IgD-negative memory B cell (primary cell): ENCODE results near the gene THSD4. TPM values are rescaled to one million over a fixed set of nuclear protein-coding genes. Genes with fewer than 3 reads are reported as not detected.
A peak's percentile ranks its signal among the peaks of the same experiment; 100 is the strongest.

ENCODE experiments used
- H3K27ac Mint-ChIP-seq, 3 donors: one replicate each; pipeline ENCODE4 v1.8.0; 2020 to 2022; ENCODE audit warnings: mild to moderate bottlenecking in 3 of 3, mixed read lengths in 3 of 3, moderate library complexity in 1 of 3
- H3K27me3 Mint-ChIP-seq: one replicate; pipeline ENCODE4 v1.8.0; 2021; ENCODE audit warnings: mixed read lengths
- H3K36me3 Mint-ChIP-seq: one replicate; pipeline ENCODE4 v1.8.0; 2020; ENCODE audit warnings: mild to moderate bottlenecking, mixed read lengths
- H3K4me1 Mint-ChIP-seq, 3 donors: one replicate each; pipeline ENCODE4 v1.8.0; 2020 to 2022; ENCODE audit warnings: mixed read lengths in 3 of 3, mild to moderate bottlenecking in 1 of 3
- H3K4me3 Mint-ChIP-seq, 4 donors: one replicate each; pipeline ENCODE4 v1.8.0; 2020 to 2022; ENCODE audit warnings: mild to moderate bottlenecking in 4 of 4, mixed read lengths in 4 of 4, moderate library complexity in 3 of 4
- H3K9me3 Mint-ChIP-seq, 3 donors: one replicate each; pipeline ENCODE4 v1.8.0; 2020 to 2021; ENCODE audit warnings: mixed read lengths in 3 of 3, mild to moderate bottlenecking in 1 of 3
- polyA plus RNA-seq: library from polyadenylated mRNA; unstranded; fragments of 300-500 nt; fragmentation: Illumina TruSeq; gene quantifications from one replicate; pipeline ENCODE4 v1.2.3, GENCODE V29; 2021

THSD4 gene
- polyA plus RNA-seq: not detected

- Mint-ChIP-seq H3K4me1 (peaks cover 0 to 4% (median 1%) of the 10 kb centered on the region in 3 donors), H3K27me3 (peaks cover 31% of the 10 kb centered on the region), H3K36me3 (no peaks in the 10 kb centered on the region), H3K4me3 (peak within 1 kb of the TSS; percentile 28 to 88 (median 81)), H3K27ac (no peak within 1 kb of the TSS), H3K9me3 (peaks cover 0 to 5% (median 2%) of the 10 kb centered on the region in 3 donors)
These were observed at the start of gene THSD4 for GRCh38 chr15:71114887-71115566. THSD4 (plus strand) TSS chr15:71115471.

DNA sequence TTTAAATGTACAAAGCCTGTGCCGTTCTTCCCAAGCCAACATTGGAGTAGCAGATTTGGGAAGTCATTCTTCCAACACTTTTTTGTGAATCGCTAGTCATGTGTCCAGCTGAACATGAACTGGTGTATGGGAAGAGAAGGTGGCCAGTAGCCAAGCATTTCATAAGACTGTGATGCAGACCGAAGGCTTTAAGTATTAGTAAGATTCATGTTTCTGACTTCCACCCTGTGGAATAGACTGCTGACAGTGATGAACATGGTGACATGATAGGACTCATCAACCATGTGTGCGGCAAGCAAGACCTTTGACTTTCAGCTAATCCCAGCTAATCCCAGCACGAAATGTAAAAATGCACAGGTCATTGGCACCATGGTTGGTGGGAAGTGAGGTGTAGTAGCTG lies 48.3 kb upstream of the THSD4 start:
- peaks cover 8% of the 10 kb centered on the region for H3K27me3 Mint-ChIP-seq
- no peaks in the 10 kb centered on the region for H3K36me3 Mint-ChIP-seq
- peaks cover 0 to 2% (median 0%) of the 10 kb centered on the region in 3 donors for H3K9me3 Mint-ChIP-seq
- H3K27ac Mint-ChIP-seq: no peak overlapping the region
- no peak overlapping the region for H3K4me3 Mint-ChIP-seq
- H3K4me1 Mint-ChIP-seq: no peaks in the 10 kb centered on the region

DNA sequence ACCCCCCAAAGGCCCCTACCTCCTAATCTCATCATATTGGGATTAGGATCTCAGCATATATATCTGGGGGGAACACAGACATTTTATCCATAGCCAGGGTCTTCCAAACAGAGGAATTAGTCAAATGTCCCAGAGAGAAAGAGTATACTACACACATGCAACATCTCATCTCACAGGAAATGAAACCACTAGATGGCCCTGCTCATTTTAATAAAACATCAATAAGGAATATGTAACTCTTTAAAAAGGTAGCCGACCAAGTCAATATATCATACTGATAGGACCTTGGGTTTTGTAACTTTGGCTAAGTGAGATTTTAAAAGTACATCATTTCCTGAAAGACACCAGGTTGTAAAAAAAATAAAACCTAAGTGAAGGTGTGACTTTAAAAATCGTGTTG lies 45.6 kb upstream of the THSD4 start:
- Mint-ChIP-seq H3K9me3 (peaks cover 1 to 4% (median 2%) of the 10 kb centered on the region in 3 donors), H3K27me3 (peaks cover 3% of the 10 kb centered on the region), H3K4me1 (no peaks in the 10 kb centered on the region), H3K27ac (no peak overlapping the region), H3K4me3 (no peak overlapping the region), H3K36me3 (no peaks in the 10 kb centered on the region)

GRCh38 chr15:71071529-71071928 lies 43.7 kb upstream of the THSD4 start:
- no peak overlapping the region for H3K4me3 Mint-ChIP-seq

GRCh38 chr15:71072423-71072822 lies 42.8 kb upstream of the THSD4 start:
- Mint-ChIP-seq H3K9me3 (peaks cover 1 to 10% (median 8%) of the 10 kb centered on the region in 3 donors), H3K4me3 (no peak overlapping the region)

More at GRCh38 chr15:71071529-71071928, 43.7 kb upstream of the THSD4 start:
- Mint-ChIP-seq H3K36me3 (no peaks in the 10 kb centered on the region), H3K9me3 (peaks cover 1 to 7% (median 6%) of the 10 kb centered on the region in 3 donors), H3K27ac (no peak overlapping the region), H3K4me1 (no peaks in the 10 kb centered on the region), H3K27me3 (peaks cover 3% of the 10 kb centered on the region)

DNA sequence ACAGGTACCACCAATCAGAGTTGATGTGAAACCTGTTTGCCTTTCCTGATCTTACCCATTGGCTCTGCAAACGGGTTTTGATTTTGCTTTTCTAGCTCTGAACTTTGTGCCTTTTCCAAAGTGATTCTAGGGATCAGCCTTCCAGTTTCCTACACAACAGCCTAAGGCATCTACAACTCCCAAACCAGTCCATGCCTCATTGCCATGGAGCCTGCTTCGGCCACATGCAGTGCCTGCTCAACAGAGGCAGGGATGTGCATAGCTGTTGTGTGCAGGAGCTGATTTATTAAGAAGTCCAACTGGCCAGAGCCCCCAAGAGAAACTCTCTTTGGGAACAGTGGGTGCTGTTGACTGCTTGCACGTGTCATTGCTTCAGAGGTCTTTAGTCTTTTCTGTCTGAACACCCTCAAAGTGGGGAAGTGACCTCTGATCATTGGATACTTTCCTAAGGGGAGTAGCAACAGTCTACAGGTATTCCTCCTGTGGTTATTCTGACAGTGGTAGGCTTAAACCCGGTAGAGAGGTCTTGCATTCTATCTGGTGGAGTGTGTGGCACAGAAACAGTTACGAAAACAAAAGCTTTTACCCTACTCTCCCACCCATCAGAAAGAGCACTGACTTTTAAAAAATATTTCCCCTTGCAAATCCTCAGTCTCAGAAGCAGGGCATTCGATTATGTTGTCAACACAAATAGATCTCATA lies 36.6 kb upstream of the THSD4 start:
- Mint-ChIP-seq H3K9me3 (peaks cover 0 to 12% (median 4%) of the 10 kb centered on the region in 3 donors), H3K27ac (no peak overlapping the region), H3K36me3 (no peaks in the 10 kb centered on the region), H3K27me3 (no peaks in the 10 kb centered on the region), H3K4me3 (no peak overlapping the region), H3K4me1 (no peaks in the 10 kb centered on the region)

More at GRCh38 chr15:71072423-71072822, 42.8 kb upstream of the THSD4 start:
- no peaks in the 10 kb centered on the region for H3K4me1 Mint-ChIP-seq
- H3K36me3 Mint-ChIP-seq: no peaks in the 10 kb centered on the region
- H3K27ac Mint-ChIP-seq: peak overlapping the region in 1 of 3 donors; percentile 59
- peaks cover 3% of the 10 kb centered on the region for H3K27me3 Mint-ChIP-seq

DNA sequence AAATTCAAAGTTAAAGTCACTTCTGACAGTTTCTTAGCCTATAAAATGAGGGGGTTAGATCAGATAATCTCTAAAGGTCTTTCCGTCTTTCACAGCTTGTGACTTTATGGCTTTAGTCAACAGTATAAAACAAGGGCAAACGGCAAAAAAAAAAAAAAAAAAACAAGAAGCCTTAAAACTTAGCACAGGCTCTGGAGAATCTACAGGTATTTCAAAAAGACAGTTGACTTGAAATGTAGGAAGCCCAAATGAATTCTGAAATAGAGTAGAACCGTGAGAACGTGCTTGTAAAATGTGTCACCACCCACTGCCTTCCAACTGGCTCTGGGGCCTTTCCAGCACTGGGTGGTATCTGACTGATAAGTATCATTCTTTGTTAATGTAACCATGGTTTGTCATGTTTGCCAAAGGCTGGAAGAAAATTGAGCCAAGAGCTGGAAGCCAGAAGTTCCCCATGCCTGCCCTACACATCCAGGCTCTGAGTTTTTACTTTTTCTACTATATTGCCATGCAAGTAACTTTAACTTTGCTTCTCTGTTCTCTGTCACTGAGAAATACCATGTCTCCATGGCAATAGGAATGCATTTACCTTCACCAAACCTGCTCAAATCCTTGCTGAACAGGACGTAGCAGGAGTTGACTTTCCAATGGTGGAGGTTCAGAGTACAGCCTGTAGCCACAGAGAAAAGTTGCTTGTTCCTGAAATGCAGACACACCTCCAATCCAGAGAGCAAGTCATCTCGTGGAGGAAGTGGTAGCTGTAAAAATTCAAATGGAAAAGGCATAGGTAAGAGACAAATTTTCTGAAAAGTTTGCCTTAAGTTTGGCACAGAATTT lies 35.8 kb upstream of the THSD4 start:
- Mint-ChIP-seq H3K27me3 (no peaks in the 10 kb centered on the region), H3K27ac (no peak overlapping the region), H3K9me3 (peaks cover 0 to 16% (median 4%) of the 10 kb centered on the region in 3 donors), H3K4me1 (no peaks in the 10 kb centered on the region), H3K4me3 (no peak overlapping the region), H3K36me3 (no peaks in the 10 kb centered on the region)

DNA sequence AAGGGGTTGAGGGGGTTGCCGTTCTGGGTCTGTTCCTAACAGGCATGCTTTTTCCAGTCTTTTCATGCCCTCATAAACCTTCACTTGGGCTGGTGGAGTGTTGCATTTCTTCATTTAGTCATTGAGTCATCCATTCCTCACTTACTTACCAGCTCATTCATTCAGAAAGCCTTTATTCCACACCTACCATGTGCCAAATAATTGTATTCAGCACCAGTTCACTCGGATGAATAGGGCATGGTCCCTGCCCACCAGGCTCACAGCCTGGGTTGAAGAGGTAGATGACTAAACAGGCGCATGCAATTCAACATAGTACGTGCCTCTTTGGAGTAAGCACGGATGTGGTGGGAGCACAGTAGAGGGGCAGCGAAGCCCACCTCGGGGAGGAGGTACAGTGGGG lies 35.1 kb upstream of the THSD4 start:
- H3K36me3 Mint-ChIP-seq: no peaks in the 10 kb centered on the region
- no peak overlapping the region for H3K27ac Mint-ChIP-seq
- H3K4me3 Mint-ChIP-seq: no peak overlapping the region
- H3K9me3 Mint-ChIP-seq: peaks cover 0 to 16% (median 4%) of the 10 kb centered on the region in 3 donors
- no peaks in the 10 kb centered on the region for H3K27me3 Mint-ChIP-seq
- no peaks in the 10 kb centered on the region for H3K4me1 Mint-ChIP-seq

- Mint-ChIP-seq H3K36me3 (no peaks in the 10 kb centered on the region), H3K27ac (no peak overlapping the region), H3K27me3 (no peaks in the 10 kb centered on the region), H3K4me1 (no peaks in the 10 kb centered on the region), H3K9me3 (peaks cover 0 to 16% (median 4%) of the 10 kb centered on the region in 3 donors), H3K4me3 (no peak overlapping the region)
These were observed 34.6 kb upstream of the THSD4 start for GRCh38 chr15:71080705-71081104.

DNA sequence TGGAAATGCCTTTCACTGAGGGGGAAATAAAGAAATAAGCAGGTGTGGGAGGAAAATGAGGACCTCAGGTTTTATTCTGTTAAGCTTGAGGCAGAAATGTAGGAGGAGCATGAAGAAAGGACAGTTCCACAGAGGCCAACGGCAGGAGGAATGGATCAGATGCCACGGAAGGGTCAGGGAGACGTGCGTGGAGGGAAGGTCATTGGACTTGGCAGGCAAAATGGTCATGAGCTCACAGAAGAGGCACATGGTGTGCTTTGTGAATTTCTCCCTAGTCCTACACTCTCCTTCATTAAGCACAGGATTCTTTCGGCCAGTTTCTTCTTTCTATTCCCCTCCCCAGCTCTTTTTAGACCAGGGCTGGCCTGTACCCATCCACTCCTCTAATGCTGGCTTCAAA lies 32.5 kb upstream of the THSD4 start:
- Mint-ChIP-seq H3K36me3 (no peaks in the 10 kb centered on the region), H3K4me1 (no peaks in the 10 kb centered on the region), H3K27me3 (no peaks in the 10 kb centered on the region), H3K4me3 (no peak overlapping the region), H3K27ac (peak overlapping the region in 1 of 3 donors; percentile 79), H3K9me3 (peaks cover 0 to 12% (median 2%) of the 10 kb centered on the region in 3 donors)

DNA sequence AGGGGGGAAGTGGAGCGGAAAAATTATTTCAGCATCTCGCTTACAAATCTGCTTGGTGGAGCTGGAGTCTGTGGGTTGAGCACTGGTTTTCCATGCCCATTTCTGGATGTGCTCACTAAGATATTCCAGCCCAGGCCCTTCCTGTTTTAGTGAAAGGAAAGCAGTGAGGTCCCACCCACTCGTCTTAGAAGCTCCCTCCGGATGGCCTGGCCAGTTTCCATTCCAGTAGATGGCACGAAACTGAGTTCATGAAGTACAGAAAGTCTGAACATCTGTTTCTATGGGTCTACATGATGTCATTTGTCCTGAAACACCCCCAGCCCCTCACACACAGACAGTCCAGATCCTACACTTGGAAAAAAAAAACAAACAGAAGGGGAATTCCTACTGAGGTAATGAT lies 31.9 kb upstream of the THSD4 start:
- Mint-ChIP-seq H3K36me3 (no peaks in the 10 kb centered on the region), H3K9me3 (peaks cover 2 to 10% (median 3%) of the 10 kb centered on the region in 3 donors), H3K27ac (no peak overlapping the region), H3K4me1 (no peaks in the 10 kb centered on the region), H3K27me3 (no peaks in the 10 kb centered on the region), H3K4me3 (no peak overlapping the region)

- Mint-ChIP-seq H3K4me1 (no peaks in the 10 kb centered on the region), H3K9me3 (peaks cover 2 to 16% (median 9%) of the 10 kb centered on the region in 3 donors)
These were observed 31.0 kb upstream of the THSD4 start for GRCh38 chr15:71084264-71084663.

GRCh38 chr15:71085809-71086208 lies 29.5 kb upstream of the THSD4 start:
- no peak overlapping the region for H3K4me3 Mint-ChIP-seq
- no peaks in the 10 kb centered on the region for H3K4me1 Mint-ChIP-seq
- no peak overlapping the region for H3K27ac Mint-ChIP-seq
- H3K36me3 Mint-ChIP-seq: no peaks in the 10 kb centered on the region
- H3K9me3 Mint-ChIP-seq: peaks cover 2 to 18% (median 9%) of the 10 kb centered on the region in 3 donors
- H3K27me3 Mint-ChIP-seq: no peaks in the 10 kb centered on the region

More at GRCh38 chr15:71084264-71084663, 31.0 kb upstream of the THSD4 start:
- no peak overlapping the region for H3K4me3 Mint-ChIP-seq
- no peaks in the 10 kb centered on the region for H3K36me3 Mint-ChIP-seq
- no peaks in the 10 kb centered on the region for H3K27me3 Mint-ChIP-seq
- no peak overlapping the region for H3K27ac Mint-ChIP-seq

GRCh38 chr15:71088155-71088554 lies 27.1 kb upstream of the THSD4 start:
- Mint-ChIP-seq H3K4me3 (no peak overlapping the region), H3K27ac (no peak overlapping the region)

GRCh38 chr15:71088683-71089082 lies 26.6 kb upstream of the THSD4 start:
- no peaks in the 10 kb centered on the region for H3K36me3 Mint-ChIP-seq
- H3K9me3 Mint-ChIP-seq: peaks cover 2 to 21% (median 11%) of the 10 kb centered on the region in 3 donors
- no peak overlapping the region for H3K4me3 Mint-ChIP-seq
- no peaks in the 10 kb centered on the region for H3K27me3 Mint-ChIP-seq
- no peaks in the 10 kb centered on the region for H3K4me1 Mint-ChIP-seq
- peak overlapping the region in 1 of 3 donors; percentile 21 for H3K27ac Mint-ChIP-seq

More at GRCh38 chr15:71088155-71088554, 27.1 kb upstream of the THSD4 start:
- H3K9me3 Mint-ChIP-seq: peaks cover 2 to 21% (median 9%) of the 10 kb centered on the region in 3 donors
- H3K36me3 Mint-ChIP-seq: no peaks in the 10 kb centered on the region
- H3K27me3 Mint-ChIP-seq: no peaks in the 10 kb centered on the region
- H3K4me1 Mint-ChIP-seq: no peaks in the 10 kb centered on the region
